Stimulated activated CD8-positive, alpha-beta memory T cell treated with anti-CD3 and anti-CD28 coated beads, Interleukin-12 subunit alpha, Interleukin-12 subunit beta, amount 100 ng/mL, for 24 hours (primary cell): ENCODE measurements around the gene FNDC3B.

Experiments
- DNase-seq: peaks from one replicate; pipeline ENCODE4 v3.0.0-alpha.2; 2020; ENCODE audit errors: extremely low read depth

Gene FNDC3B

DNA sequence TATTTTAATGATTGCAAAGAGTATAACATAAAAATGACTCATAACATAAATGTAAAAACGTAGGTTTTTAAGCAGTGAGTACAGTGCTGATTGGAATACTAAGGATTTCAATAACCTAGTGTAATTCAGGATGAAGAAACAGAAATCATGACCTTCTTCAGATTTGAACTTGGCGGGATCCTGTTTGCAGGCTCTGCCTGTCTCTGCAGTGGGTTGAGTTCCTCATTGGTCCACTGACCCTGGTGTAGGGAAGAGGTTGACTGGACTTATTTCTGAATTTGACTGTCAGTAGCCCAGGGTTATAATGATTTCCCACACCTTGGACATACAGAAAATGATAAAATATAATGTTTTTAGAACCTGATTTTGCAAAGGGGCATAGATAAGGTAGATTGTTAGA, 171.7 kb downstream of the FNDC3B start:
- DNase-seq, result no peak

DNA sequence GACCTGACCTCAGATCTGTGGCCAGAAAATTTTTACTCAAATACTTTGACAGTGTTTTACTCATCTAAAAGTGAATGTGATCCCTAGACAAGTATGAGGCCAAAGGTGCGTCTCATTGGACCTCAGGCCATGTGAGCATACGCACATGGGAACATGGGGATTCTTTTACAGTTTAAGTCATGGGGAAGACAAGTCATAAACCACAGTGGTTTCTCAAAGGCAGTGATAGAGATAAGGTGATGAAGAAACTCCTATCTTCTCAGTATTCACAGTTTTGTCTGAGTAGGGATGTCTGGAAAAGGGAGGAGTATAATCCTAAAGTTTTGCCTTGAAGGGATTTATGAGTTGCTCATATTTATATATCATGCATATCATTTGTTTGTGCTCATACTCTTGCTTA, 173.8 kb downstream of the FNDC3B start:
- DNase-seq, result no peak

DNA sequence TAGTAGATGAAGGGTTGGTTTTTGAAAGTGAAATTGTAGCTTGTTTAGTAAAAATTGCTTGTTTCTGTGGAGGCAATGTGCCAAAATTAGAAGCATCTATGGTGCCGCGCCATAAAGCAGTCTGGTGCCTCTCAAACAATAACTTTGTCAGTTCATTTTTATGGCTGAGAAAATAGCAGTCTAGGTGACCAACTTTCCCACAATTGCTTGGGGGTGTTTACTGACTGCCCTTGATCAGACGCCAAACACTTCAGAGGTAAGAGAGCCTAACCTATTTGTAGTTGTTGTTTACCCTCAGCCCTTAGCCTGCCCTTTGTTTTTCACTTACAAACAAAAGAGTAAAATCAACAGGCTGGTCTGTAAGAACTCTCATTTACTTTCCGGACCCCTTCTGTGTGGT, 174.5 kb downstream of the FNDC3B start:
- no peak for DNase-seq

DNA sequence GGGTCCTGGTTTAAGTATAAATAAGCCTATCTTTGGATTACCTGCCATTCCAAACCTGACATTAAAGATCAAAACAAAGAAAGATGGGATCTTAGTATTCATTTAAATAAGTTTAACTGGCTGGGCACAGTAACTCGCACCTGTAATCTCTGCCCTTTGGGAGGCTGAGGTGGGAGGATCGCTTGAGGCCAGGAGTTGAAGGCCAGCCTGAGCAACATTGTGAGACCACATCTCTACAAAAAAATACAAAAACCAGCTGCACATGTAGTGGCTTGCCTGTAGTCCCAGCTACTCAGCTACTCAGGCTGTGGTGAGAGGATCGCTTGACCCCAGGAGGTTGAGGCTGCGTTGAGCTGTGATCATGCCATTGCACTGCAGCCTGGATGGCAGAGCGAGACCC, 176.9 kb downstream of the FNDC3B start:
- DNase-seq, result no peak

DNA sequence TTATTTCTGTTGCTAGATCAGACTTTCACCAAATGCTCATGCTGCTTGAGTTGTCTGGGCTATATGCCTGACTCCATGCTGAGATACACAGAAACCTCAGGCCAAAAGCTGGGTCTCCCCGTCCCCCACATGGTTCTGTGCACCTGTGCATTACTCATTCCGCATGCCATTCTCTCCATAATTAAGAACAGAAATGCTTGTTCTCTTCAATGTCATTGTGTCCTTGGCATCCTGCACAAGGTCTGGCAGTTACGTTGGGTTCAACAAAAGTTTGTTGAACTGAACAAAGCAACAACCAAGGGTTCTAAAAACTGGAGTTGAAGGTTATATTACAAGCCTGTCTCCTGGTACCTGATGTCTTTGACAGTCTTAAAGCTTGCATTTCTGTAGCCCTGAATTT, 177.5 kb downstream of the FNDC3B start:
- DNase-seq, result no peak

DNA sequence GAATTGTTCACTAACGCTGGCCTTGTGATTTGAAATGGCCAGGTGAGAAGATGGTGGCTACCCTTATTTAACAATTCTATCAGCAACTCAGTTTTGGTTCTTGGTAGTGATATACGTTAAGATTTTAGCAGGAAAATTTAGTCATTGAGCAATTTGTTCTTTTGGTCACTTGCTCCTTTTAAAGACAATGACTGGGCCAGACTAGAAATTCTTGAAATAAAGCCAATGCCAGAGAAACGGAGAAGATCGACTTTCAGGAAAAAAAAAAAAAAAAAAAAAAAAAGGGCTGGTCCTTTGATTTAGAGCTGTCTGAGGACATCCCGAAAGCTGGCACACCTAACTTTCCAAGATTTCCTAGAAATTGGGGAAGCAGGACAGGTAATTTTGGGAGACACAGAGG, 178.5 kb downstream of the FNDC3B start:
- no peak for DNase-seq

DNA sequence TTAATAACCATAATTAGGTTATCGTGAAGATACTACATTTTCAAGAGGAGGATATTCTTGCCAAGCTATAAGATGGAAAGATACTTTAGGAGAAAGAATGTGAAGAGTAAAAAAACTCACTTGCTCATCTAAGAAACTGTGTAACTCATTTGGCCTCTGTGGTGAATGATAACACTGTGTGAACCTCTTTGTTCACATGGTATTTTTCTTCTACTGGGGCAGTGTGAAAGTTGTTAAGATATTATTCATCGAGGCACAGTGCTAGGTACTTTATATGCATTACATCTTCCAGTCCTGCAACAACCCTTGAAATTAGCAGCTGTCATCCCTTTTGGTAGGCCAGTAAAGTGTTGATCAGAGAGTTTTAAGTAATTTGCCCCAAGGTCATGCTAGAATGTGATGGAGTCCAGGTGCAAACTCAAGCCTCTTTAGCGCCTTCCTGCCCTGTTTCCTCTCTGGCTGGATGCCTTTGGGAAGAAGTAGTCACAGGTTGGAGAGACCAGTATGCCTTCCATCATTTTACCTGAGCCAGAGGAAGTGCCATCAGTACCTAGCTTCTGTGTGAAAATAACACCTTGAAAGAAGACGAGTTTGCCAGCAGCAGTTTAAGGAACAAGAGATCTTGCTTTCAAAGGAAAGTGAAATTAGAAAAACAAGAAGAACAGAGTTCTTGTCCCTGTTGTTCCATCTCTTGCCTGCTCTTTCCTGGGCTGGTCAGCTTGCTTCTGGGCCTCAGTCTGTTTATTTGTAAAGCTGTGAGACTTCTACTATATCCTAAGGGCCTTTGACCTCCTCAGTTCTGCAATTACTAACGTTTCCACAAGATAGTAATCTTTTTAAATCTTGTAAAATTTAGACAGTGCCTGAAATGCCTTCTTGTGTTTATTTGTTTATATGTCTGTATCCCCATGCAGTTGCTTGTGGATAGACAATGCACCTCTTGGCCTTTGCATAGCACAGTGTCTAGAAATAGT, 179.3 kb downstream of the FNDC3B start:
- no peak for DNase-seq

DNA sequence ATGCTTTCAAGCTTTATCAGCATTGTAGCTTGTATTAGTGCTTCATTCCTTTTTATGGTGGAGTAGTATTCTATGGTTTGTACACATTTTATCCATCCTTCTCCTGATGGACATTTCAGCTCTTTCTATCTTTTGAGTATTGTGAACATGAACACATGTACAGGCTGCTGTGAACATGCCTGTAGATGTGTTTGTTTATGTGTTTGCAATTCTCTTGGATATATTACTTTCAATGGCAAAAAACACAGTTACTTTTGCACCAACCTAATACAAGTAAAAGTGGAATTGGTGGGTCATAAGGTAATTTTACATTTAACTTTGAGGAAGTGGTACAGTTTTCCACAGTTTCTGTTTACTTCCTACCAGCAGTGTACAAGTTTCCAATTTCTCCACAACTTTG, 180.4 kb downstream of the FNDC3B start:
- no peak for DNase-seq

DNA sequence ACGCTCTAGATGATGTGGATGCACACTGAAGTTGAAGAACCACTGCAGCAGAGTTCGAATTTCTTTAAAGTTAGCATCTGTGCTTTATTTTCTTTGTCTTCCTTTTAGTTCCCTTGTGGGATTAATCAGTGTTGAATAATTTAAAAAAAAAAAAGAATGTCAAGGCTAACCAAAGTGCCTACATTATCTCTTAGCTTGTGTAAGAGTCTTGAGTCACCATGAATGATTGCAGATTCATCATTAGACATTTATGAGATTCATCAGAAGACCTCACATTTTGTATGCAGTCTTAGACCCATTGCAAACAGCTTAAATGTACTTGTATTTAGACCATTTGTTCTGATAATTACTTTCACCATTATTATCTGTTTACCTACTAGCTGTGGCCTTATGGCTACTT, 182.2 kb downstream of the FNDC3B start:
- DNase-seq, result no peak

DNA sequence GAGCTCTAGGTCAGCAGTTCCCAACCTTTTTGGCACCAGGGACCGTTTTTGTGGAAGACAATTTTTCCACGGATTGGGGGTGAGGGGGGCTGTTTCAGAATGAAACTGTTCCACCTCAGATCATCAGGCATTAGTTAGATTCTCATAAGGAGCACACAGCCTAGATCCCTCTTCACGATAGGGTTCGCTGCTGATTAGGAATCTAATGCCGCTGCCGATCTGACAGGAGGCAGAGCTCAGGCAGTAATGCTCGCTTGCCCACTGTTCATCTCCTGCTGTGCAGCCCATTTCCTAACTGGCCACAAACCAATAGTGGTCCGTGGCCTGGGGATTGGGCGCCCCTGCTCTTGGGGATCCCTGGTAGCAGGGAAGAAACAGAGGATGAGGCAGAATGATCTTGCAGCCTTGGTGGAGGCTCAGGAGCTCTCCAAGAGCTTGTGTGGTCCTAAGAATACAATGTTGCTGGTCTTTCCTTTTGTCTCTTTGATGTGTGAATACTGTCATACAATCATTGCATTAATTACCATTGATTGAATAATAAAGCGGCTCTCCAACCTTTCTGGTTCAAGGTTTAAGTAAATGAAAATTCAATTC, 183.2 kb downstream of the FNDC3B start:
- no peak for DNase-seq

DNA sequence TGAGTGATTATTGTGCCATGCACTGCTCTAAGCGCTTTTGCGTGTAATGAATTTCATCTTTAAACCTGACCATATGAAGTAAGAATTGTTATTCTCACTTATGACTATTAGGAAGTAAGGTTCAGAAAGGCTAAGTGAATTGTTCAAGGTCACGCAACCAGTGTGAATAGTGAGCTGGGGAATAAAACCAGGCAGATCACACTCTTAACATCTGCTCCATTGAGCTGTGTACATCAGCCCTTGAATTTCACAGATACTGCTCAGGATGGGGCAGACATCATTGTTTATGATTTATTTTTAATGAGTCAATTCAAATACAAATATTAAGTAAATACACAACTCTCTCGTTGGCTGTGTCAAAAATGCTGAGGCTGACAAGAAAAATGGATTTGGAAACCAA, 184.5 kb downstream of the FNDC3B start:
- no peak for DNase-seq

DNA sequence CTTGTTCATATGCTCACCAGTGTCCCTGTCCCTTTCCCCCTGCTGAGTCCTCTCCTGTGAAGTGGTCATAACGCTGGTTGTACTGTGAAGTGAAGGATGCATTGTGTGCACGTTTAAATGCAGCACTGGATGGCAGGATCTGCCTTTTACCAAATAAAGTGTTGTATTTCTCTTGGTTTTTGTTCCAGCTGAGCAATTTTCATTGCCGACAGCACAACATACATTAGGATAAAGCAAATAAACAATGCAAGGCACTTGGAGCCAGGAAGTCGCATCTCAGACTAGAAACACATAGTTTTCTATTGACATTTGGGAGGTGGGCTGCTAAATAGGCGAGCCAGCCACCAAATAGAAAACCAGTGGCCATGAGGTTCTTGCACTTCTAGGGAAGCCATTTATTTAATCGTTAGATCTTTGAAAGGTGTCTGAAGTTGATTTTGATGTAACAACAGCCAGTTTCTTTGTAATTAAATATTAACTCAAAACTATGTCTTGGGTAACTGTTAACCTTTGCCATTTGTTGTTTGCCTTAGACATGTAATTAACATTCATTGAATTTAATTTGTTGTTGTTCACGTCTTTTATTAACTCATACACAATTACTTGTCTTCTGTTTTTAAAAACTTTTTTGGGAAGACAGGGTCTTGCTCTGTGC, 185.3 kb downstream of the FNDC3B start:
- DNase-seq, result no peak

DNA sequence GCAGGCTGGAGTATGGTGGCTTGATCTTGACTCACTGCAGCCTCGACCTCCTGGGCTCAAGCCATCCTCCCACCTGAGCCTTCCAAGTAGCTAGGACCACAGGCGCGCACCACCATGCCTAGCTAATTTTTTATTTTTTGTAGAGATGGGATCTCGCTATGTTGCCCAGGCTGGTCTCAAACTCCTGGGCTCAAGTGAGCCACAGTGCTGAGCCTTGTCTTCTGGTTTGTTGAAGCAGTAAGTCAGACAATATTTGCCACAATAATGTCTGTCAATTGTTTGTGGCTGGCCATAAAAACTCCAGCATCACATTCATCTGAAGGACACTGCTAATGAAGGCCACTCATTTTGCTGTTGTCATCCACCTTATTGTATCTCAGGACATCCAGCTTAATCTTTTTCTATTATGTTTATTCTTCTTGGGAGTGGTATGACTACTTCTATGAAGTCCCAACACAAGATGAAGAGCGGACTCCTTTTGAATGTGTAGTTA, 185.9 kb downstream of the FNDC3B start:
- no peak for DNase-seq

DNA sequence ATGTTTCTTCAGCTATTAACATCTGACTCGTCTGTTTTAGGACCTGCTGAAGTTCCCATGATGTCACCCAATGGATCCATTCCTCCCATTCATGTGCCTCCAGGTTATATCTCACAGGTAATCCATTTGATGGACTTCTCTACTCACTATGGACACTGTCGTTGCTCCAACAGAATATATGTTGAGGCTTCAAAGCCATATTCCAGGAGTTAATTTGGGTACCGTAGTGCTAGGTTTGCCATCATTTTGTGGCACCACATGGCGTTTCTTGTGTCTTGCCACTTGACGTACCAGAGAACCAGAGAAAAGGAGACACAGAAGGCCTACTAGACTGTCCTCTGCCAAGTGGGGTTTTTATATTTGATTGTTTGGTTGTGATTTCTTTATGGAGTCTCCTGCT, 187.5 kb downstream of the FNDC3B start:
- no peak for DNase-seq

DNA sequence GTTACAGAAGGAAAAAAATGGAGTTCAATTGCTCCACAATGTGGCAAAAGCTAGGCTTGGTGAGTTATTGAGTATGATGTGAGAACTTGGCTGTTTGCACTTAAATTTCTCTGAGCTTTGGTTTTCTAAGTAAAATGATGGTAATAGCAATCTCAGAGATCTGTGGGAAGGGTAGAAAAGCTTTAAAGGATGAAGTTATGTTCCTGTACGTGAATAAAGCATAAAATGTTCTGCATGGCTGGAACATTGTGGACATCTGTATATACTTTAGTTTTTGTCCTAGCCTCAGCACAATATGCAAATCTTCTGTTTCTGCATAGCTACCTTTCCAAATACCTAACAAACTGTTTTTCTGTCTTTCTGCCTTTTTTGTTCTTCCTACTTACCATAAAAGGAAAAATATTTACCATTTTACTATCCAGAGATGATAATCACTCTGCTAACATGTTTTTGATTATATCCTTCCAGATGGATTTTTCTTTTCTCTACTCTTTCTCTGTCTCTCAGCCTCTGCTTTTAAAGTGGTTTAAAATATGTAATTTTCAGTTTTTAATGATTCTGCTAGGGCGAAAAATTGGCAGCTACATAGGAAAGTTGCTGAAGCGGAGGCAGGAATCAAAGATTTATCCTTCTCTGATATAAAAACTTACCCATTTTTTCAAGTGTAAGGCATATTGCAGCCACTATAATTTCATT, 188.1 kb downstream of the FNDC3B start:
- DNase-seq, result no peak

DNA sequence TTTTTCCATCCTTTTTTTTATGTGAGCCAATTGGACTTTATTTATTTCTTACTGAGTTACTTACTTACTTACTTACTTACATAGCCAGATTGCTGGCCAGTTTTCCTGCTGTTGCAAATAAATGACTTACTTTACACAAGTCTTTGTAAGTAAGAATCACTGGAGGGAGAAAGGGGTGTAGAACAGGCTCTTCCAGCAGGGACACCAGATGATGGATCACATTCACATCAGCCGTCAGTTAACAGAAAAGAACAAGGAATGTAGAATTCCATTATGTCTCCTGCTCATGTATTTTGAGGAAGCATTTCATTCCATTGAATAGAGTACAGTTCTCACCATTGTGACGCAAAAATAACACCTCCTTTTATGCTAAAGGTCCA, 188.6 kb downstream of the FNDC3B start:
- no peak for DNase-seq

DNA sequence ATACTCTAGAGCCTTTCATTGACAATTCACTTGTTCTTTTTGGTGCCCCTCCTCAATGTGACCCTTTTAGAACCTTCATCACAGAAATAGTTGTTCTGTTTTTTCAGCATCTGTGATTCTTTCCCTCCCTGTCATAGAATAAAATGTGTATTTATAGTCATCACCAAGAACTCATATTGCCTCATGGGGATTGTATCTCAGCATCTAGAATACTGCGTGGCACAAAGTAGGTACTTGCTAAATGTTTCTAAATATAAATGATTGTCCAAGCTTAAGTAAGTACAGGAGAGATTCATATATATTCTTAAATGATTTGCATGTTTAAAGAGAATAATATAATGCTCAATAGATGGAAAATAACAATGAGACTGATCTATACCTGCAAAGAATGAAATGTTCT, 190.1 kb downstream of the FNDC3B start:
- no peak for DNase-seq

DNA sequence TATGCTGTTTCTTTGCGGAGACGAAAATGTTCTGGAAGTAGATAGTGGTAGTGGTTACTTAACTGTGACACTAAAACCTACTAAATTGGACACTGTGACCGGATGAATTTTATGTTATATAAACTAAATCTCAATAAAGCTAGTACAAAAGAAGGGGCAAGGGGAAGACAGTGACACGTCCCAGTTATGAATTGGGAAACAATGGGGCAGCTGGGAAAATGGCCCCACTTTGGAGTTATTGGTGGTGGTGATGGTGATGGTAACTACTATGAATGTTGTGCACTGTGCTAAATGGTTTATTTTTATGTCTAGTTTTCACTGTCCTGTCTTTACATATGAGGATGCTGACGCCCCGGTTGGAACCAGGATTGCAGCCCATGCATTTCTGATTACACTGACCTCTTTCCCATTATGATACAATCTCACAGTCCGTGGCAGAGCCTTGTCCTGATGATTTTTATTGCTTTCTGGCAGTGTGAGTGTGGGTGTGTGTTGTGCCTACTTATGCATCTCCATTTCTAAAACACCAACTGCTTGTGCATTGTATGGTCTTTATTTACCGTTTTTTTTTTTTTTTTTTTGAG, 192.0 kb downstream of the FNDC3B start:
- DNase-seq, result no peak

DNA sequence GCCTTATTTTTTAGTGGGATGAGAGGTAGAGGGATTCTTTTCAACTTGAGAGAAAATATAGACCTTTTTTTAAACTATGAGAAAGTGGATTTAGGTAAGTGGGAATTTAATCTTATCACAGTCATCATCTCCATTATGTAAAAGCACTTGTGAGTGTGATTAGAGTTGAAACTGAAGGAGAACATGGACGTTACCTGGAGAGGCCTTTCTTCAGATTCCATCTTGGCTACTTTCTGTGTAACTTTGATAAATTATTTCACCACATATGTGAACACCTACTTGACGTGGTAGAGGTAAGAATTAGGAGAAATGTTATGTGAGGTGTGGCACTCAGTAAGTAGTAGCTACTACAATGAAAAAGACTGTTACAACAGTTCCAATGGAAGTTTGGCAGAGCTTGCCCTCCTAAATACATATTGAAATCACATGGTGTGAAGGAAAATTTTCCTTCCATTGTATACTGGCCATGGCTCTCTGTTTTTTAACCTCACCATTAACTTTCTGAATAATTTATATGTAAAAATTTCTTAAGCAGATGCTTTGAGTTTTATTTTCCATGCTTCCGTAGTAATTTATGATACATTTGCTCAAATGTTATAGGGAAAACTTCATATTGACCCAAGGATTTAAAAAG, 193.3 kb downstream of the FNDC3B start:
- DNase-seq, result no peak

DNA sequence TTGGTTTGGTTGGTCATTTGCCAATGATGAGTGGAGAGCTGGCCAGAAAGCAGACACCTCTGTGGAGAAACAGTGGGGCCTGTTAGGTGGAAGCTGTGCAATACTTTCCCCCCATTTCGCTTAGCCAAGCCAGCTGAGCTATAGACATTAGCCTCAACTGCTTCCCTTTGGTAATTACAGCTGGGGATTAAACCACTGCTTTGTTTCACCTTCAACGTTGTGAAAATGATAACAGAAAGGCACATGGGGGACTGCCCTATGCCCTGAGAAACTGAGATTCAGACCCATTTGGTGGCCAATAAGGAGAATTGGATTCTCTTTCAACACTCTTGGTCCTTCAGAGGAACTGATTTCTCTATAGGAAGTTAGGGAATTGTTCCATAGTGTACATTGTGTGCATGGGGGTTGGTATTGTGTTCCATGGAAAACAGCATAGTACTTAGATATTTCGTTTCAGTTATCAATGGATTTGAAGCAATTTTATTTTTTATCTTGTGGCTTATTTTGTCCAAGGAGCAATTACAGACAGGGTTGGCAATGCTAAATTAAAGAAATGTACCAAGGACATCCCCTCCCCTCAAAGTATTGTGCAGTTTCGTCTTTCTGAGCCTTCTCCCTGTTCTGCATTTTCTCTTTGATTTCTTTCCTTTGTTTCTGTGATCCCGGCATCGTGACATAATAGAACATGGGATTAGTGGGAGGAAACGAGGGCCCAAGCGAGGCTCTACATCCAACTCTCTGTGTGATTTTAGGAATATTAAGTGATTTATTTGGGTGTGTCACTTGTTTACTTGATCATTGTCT, 194.3 kb downstream of the FNDC3B start:
- DNase-seq, result no peak
